Measurements from ENCODE around the gene STX18. TPM values are rescaled to one million over a fixed set of nuclear protein-coding genes. Genes with fewer than 3 reads are reported as not detected.

Gene STX18
- total and polyA plus RNA-seq, 4 donors: 10.2 to 17.1 (median 12.4) TPM

- no peak for TF ChIP-seq ZBTB33 (IDR thresholded peaks at IDR 0.05)
- TF ChIP-seq RXRA (IDR thresholded peaks at IDR 0.05): no peak
- no peak for TF ChIP-seq FOXA1 (IDR thresholded peaks at IDR 0.05)
- no peak for TF ChIP-seq TAF1 (conservative IDR thresholded peaks at IDR 0.05)
- no peak for TF ChIP-seq GABPA (IDR thresholded peaks at IDR 0.05 in 1 of 2, conservative IDR thresholded peaks at IDR 0.05 in 1 of 2)
- no peak for TF ChIP-seq SP1 (IDR thresholded peaks at IDR 0.05)
- TF ChIP-seq FOXA2 (IDR thresholded peaks at IDR 0.05): no peak
- TF ChIP-seq NR2F2 (IDR thresholded peaks at IDR 0.05): no peak
- TF ChIP-seq JUND (IDR thresholded peaks at IDR 0.05): no peak
Measured at GRCh38 chr4:4421356-4421755, 120.5 kb downstream of the STX18 start (continued).

- H3K27me3 ChIP-seq (ENCODE audit: control insufficient read depth in 4 of 4, insufficient read depth in 4 of 4, low read length in 3 of 4): no peaks in the 10 kb centered on the region
- H3K9ac ChIP-seq (ENCODE audit: low read depth in 1 of 2, low read length in 2 of 2): no peak overlapping the region
- TF ChIP-seq MAX (IDR thresholded peaks at IDR 0.05): no peak
- WGBS: 98% methylated on average over 12 of the region's 12 CpGs
- DNase-seq (ENCODE audit: low spot score): no peak
- H3K36me3 ChIP-seq (ENCODE audit: control insufficient read depth in 4 of 4, insufficient read depth in 3 of 4, low read depth in 1 of 4, low read length in 3 of 4): peaks cover 7 to 48% (median 23%) of the 10 kb centered on the region in 4 donors
- no peak overlapping the region for H3K27ac ChIP-seq (ENCODE audit: low read depth in 1 of 2, low read length in 2 of 2)
- H3K4me1 ChIP-seq (ENCODE audit: control insufficient read depth in 4 of 4, insufficient read depth in 4 of 4, low read length in 3 of 4): peaks cover 0 to 9% (median under 1%) of the 10 kb centered on the region in 4 donors
- H3K4me3 ChIP-seq (ENCODE audit: low read depth in 1 of 3, low read length in 3 of 3): no peak overlapping the region
- no peaks in the 10 kb centered on the region for H3K9me3 ChIP-seq (ENCODE audit: control insufficient read depth in 4 of 4, low read length in 3 of 4)
Measured at GRCh38 chr4:4420421-4420820, 121.4 kb downstream of the STX18 start.

- Histone ChIP-seq H3K36me3 (ENCODE audit: control insufficient read depth in 4 of 4, insufficient read depth in 3 of 4, low read depth in 1 of 4, low read length in 3 of 4) (peaks cover 7 to 48% (median 22%) of the 10 kb centered on the region in 4 donors), H3K9me3 (ENCODE audit: control insufficient read depth in 4 of 4, low read length in 3 of 4) (no peaks in the 10 kb centered on the region), H3K9ac (ENCODE audit: low read depth in 1 of 2, low read length in 2 of 2) (no peak overlapping the region), H3K27ac (ENCODE audit: low read depth in 1 of 2, low read length in 2 of 2) (no peak overlapping the region), H3K4me1 (ENCODE audit: control insufficient read depth in 4 of 4, insufficient read depth in 4 of 4, low read length in 3 of 4) (peaks cover 0 to 9% (median under 1%) of the 10 kb centered on the region in 4 donors), H3K27me3 (ENCODE audit: control insufficient read depth in 4 of 4, insufficient read depth in 4 of 4, low read length in 3 of 4) (no peaks in the 10 kb centered on the region), H3K4me3 (ENCODE audit: low read depth in 1 of 3, low read length in 3 of 3) (no peak overlapping the region)
- DNase-seq (ENCODE audit: low spot score): no peak
- TF ChIP-seq MAX (IDR thresholded peaks at IDR 0.05) (no peak), FOXA1 (IDR thresholded peaks at IDR 0.05) (no peak), TAF1 (conservative IDR thresholded peaks at IDR 0.05) (no peak), NR2F2 (IDR thresholded peaks at IDR 0.05) (no peak), CTCF (IDR thresholded peaks at IDR 0.05; ENCODE audit: low read depth, low read length, missing input control) (no peak), REST (IDR thresholded peaks at IDR 0.05) (no peak), FOXA2 (IDR thresholded peaks at IDR 0.05) (no peak), JUND (IDR thresholded peaks at IDR 0.05) (no peak), ATF3 (IDR thresholded peaks at IDR 0.05) (no peak), ZBTB33 (IDR thresholded peaks at IDR 0.05) (no peak), HNF4G (IDR thresholded peaks at IDR 0.05) (no peak), RXRA (IDR thresholded peaks at IDR 0.05) (no peak), EGR1 (IDR thresholded peaks at IDR 0.05; ENCODE audit: low read depth in 2 of 2) (no peak), SP1 (IDR thresholded peaks at IDR 0.05) (no peak), HNF4A (conservative IDR thresholded peaks at IDR 0.05) (no peak), RAD21 (IDR thresholded peaks at IDR 0.05) (no peak), GABPA (IDR thresholded peaks at IDR 0.05 in 1 of 2, conservative IDR thresholded peaks at IDR 0.05 in 1 of 2) (no peak), YY1 (IDR thresholded peaks at IDR 0.05) (no peak)
- WGBS: 97% methylated on average over 12 of the region's 12 CpGs
Measured at GRCh38 chr4:4419896-4420295, 122.0 kb downstream of the STX18 start.

Data from liver (tissue), 9 donors.